ENCODE results near the gene CHST12. TPM values are rescaled to one million over a fixed set of nuclear protein-coding genes. Genes with fewer than 3 reads are reported as not detected.

Gene CHST12
- polyA plus RNA-seq, 1 donor, result 10.9 TPM

GRCh38 chr7:2443491-2443890 lies 40.1 kb downstream of the CHST12 start:
- WGBS (ENCODE audit: insufficient coverage, low lambda C conversion rate), result no CpG with 5 or more reads among the region's 9 CpGs
- Histone ChIP-seq H3K27me3 (ENCODE audit: control insufficient read depth, insufficient read depth, low read length) (no peaks in the 10 kb centered on the region), H3K4me1 (ENCODE audit: control insufficient read depth, insufficient read depth, low read length) (peaks cover 16% of the 10 kb centered on the region), H3K4me3 (ENCODE audit: low read length) (no peak overlapping the region), H3K9me3 (ENCODE audit: control insufficient read depth, low read depth, low read length) (no peaks in the 10 kb centered on the region), H3K36me3 (ENCODE audit: control insufficient read depth, insufficient read depth, low read length) (no peaks in the 10 kb centered on the region), H3K27ac (ENCODE audit: low read length) (no peak overlapping the region)
- no peak for DNase-seq

GRCh38 chr7:2444476-2444875 lies 41.1 kb downstream of the CHST12 start:
- DNase-seq, result no peak
- Histone ChIP-seq H3K4me3 (ENCODE audit: low read length) (no peak overlapping the region), H3K27me3 (ENCODE audit: control insufficient read depth, insufficient read depth, low read length) (no peaks in the 10 kb centered on the region), H3K9me3 (ENCODE audit: control insufficient read depth, low read depth, low read length) (no peaks in the 10 kb centered on the region), H3K4me1 (ENCODE audit: control insufficient read depth, insufficient read depth, low read length) (peaks cover 16% of the 10 kb centered on the region), H3K36me3 (ENCODE audit: control insufficient read depth, insufficient read depth, low read length) (no peaks in the 10 kb centered on the region), H3K27ac (ENCODE audit: low read length) (no peak overlapping the region)
- WGBS (ENCODE audit: insufficient coverage, low lambda C conversion rate), result no CpG with 5 or more reads among the region's 3 CpGs

- H3K4me1 ChIP-seq (ENCODE audit: control insufficient read depth, insufficient read depth, low read length), result peaks cover 12% of the 10 kb centered on the region
- H3K36me3 ChIP-seq (ENCODE audit: control insufficient read depth, insufficient read depth, low read length), result no peaks in the 10 kb centered on the region
- no CpG with 5 or more reads among the region's 10 CpGs for WGBS (ENCODE audit: insufficient coverage, low lambda C conversion rate)
- H3K27ac ChIP-seq (ENCODE audit: low read length), result no peak overlapping the region
- DNase-seq, result no peak
- H3K9me3 ChIP-seq (ENCODE audit: control insufficient read depth, low read depth, low read length), result no peaks in the 10 kb centered on the region
- H3K27me3 ChIP-seq (ENCODE audit: control insufficient read depth, insufficient read depth, low read length), result no peaks in the 10 kb centered on the region
- H3K4me3 ChIP-seq (ENCODE audit: low read length), result no peak overlapping the region
Measured at GRCh38 chr7:2445047-2445446, 41.6 kb downstream of the CHST12 start.

DNA sequence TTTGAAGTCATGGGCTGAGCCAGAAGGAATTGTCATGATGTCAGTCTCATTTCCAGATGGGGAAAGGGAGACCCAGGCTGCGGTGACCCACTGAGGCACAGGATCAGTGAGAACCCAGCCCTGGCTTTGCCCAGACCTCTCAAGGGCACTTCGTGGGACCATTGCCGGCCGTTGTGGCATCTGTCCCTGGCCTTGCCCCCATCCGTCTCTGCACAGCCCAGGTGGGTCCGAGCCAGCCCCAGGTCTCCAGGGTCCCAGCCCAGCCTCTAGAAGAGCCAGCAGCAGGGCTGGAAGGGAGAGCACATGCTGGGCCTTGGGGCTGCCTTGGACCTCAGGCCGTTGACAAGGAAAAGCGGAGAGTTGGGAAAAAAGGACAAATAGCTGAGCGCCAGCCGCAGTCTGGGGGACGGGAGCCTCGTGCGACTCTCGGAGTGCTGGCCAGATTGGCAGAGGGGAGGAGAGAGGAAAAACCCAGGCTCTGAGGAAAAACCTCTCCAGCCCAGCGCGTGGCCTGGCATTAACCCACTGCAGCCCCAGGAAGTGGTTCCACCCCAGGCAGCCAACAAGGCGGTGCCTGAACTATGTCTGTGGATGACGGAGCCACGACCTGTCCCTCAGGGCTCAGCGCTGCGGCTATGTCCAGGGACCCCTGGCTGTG lies 42.6 kb downstream of the CHST12 start:
- no peaks in the 10 kb centered on the region for H3K36me3 ChIP-seq (ENCODE audit: control insufficient read depth, insufficient read depth, low read length)
- H3K9me3 ChIP-seq (ENCODE audit: control insufficient read depth, low read depth, low read length), result no peaks in the 10 kb centered on the region
- WGBS (ENCODE audit: insufficient coverage, low lambda C conversion rate), result 89% methylated on average over 3 of the region's 21 CpGs
- no peak for DNase-seq
- no peak overlapping the region for H3K27ac ChIP-seq (ENCODE audit: low read length)
- H3K4me3 ChIP-seq (ENCODE audit: low read length), result no peak overlapping the region
- no peaks in the 10 kb centered on the region for H3K27me3 ChIP-seq (ENCODE audit: control insufficient read depth, insufficient read depth, low read length)
- peaks cover 4% of the 10 kb centered on the region for H3K4me1 ChIP-seq (ENCODE audit: control insufficient read depth, insufficient read depth, low read length)

- DNase-seq, result no peak
- H3K27me3 ChIP-seq (ENCODE audit: control insufficient read depth, insufficient read depth, low read length), result no peaks in the 10 kb centered on the region
- no CpG with 5 or more reads among the region's 10 CpGs for WGBS (ENCODE audit: insufficient coverage, low lambda C conversion rate)
Measured at GRCh38 chr7:2446676-2447075, 43.3 kb downstream of the CHST12 start.

GRCh38 chr7:2450198-2451107 lies 47.0 kb downstream of the CHST12 start:
- 100% methylated on average over 1 of the region's 32 CpGs for WGBS (ENCODE audit: insufficient coverage, low lambda C conversion rate)
- no peaks in the 10 kb centered on the region for H3K27me3 ChIP-seq (ENCODE audit: control insufficient read depth, insufficient read depth, low read length)
- peaks cover 8% of the 10 kb centered on the region for H3K9me3 ChIP-seq (ENCODE audit: control insufficient read depth, low read depth, low read length)
- DNase-seq, result no peak
- H3K36me3 ChIP-seq (ENCODE audit: control insufficient read depth, insufficient read depth, low read length), result no peaks in the 10 kb centered on the region
- H3K4me1 ChIP-seq (ENCODE audit: control insufficient read depth, insufficient read depth, low read length), result peaks cover 9% of the 10 kb centered on the region
- no peak overlapping the region for H3K27ac ChIP-seq (ENCODE audit: low read length)
- H3K4me3 ChIP-seq (ENCODE audit: low read length), result no peak overlapping the region

More at GRCh38 chr7:2446676-2447075, 43.3 kb downstream of the CHST12 start:
- H3K36me3 ChIP-seq (ENCODE audit: control insufficient read depth, insufficient read depth, low read length), result no peaks in the 10 kb centered on the region
- no peak overlapping the region for H3K27ac ChIP-seq (ENCODE audit: low read length)
- peaks cover 3% of the 10 kb centered on the region for H3K4me1 ChIP-seq (ENCODE audit: control insufficient read depth, insufficient read depth, low read length)
- no peaks in the 10 kb centered on the region for H3K9me3 ChIP-seq (ENCODE audit: control insufficient read depth, low read depth, low read length)
- no peak overlapping the region for H3K4me3 ChIP-seq (ENCODE audit: low read length)

DNA sequence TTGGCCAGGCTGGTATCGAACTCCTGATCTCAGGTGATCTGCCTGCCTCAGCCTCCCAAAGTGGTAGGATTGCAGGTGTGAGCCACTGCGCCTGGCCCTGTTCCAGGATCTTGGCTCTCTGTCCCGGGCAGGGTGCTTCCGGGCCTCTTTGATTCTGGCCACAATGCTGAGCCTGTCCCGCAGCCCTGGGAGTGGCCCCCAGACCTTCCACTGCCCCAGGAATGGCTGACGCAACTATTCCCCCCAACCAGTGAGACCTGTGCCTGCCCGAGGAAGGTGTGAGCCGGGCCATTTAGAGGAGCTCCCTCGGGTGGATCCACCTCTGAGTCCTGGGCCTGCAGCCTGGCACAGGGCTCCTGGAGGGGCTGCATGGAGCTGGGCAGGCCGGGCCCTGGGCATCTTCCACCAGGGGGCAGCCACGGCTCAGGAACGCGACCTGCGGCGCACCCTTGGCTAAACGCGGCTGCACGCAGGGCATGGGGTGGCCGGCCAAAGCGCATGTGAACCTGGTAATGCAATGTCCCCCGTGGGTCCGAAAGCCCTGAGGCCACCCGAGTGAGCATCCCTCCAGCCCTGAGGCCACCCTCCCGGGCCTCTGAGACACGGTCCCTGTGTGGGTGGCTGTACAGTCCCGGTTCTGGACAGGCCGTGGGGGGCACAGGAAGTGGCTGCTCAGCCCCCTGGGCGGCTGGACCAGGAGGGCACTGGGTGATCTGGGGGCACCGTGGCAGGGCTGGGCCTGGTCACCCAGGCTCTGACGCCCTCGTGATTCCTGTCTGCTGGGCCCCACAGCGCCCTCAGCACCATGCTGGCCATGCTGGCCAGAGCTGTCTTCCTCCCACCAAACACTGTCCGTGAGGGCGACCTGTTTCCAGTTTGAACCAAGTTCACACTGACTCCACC lies 48.0 kb downstream of the CHST12 start:
- Histone ChIP-seq H3K27me3 (ENCODE audit: control insufficient read depth, insufficient read depth, low read length) (no peaks in the 10 kb centered on the region), H3K9me3 (ENCODE audit: control insufficient read depth, low read depth, low read length) (peaks cover 8% of the 10 kb centered on the region), H3K36me3 (ENCODE audit: control insufficient read depth, insufficient read depth, low read length) (no peaks in the 10 kb centered on the region), H3K4me3 (ENCODE audit: low read length) (peak overlapping the region; percentile 36), H3K4me1 (ENCODE audit: control insufficient read depth, insufficient read depth, low read length) (peaks cover 9% of the 10 kb centered on the region), H3K27ac (ENCODE audit: low read length) (peak overlapping the region; percentile 62)
- peak; percentile 69 to 76 for DNase-seq
- WGBS (ENCODE audit: insufficient coverage, low lambda C conversion rate), result no CpG with 5 or more reads among the region's 34 CpGs

- WGBS (ENCODE audit: insufficient coverage, low lambda C conversion rate), result no CpG with 5 or more reads among the region's 16 CpGs
- H3K4me3 ChIP-seq (ENCODE audit: low read length), result peak overlapping the region; percentile 36
- DNase-seq, result peak; percentile 62 to 82
Measured at GRCh38 chr7:2452074-2452507, 48.7 kb downstream of the CHST12 start.

DNA sequence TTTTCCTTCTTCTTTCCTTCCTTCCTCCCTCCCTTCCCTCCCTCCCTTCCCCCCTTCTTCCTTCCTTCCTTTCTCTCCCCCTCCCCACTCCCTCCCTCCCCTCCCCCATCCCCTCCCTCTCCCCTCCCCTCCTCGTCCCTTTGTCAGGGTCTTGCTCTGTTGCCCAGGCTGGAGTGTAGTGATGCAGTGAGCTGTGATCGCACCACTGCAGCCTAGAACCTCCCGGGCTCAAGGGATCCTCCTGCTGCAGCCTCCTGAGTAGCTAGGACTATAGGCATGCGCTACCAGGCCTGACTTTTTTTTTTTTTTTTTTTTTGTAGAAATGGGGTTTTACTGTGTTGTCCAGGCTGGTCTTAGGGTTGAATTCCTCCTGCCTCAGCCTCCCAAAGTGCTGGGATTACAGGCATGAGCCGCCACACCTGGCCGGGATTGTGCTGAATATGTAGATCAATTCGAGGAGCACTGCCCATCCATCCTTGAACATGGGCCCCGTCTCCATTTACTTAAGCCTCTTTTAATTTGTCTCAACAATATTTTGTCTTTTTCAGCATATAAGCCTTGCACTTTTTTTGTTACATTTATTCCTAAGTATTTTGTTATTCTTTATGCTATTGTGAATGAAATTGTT lies 49.3 kb downstream of the CHST12 start:
- 88% methylated on average over 2 of the region's 8 CpGs for WGBS (ENCODE audit: insufficient coverage, low lambda C conversion rate)
- H3K4me3 ChIP-seq (ENCODE audit: low read length), result no peak overlapping the region

More at GRCh38 chr7:2452074-2452507, 48.7 kb downstream of the CHST12 start:
- H3K4me1 ChIP-seq (ENCODE audit: control insufficient read depth, insufficient read depth, low read length), result peaks cover 9% of the 10 kb centered on the region
- no peaks in the 10 kb centered on the region for H3K27me3 ChIP-seq (ENCODE audit: control insufficient read depth, insufficient read depth, low read length)
- no peaks in the 10 kb centered on the region for H3K36me3 ChIP-seq (ENCODE audit: control insufficient read depth, insufficient read depth, low read length)
- peak overlapping the region; percentile 62 for H3K27ac ChIP-seq (ENCODE audit: low read length)
- peaks cover 8% of the 10 kb centered on the region for H3K9me3 ChIP-seq (ENCODE audit: control insufficient read depth, low read depth, low read length)

More for the DNA sequence above, 49.3 kb downstream of the CHST12 start:
- no peaks in the 10 kb centered on the region for H3K36me3 ChIP-seq (ENCODE audit: control insufficient read depth, insufficient read depth, low read length)
- peaks cover 9% of the 10 kb centered on the region for H3K4me1 ChIP-seq (ENCODE audit: control insufficient read depth, insufficient read depth, low read length)
- no peak overlapping the region for H3K27ac ChIP-seq (ENCODE audit: low read length)
- H3K9me3 ChIP-seq (ENCODE audit: control insufficient read depth, low read depth, low read length), result peaks cover 8% of the 10 kb centered on the region
- H3K27me3 ChIP-seq (ENCODE audit: control insufficient read depth, insufficient read depth, low read length), result no peaks in the 10 kb centered on the region
- no peak for DNase-seq
